Measurements from ENCODE around the gene GRAMD4. TPM values are rescaled to one million over a fixed set of nuclear protein-coding genes. Genes with fewer than 3 reads are reported as not detected.

The GRAMD4 gene
- total and polyA plus RNA-seq, 12 donors, result 29.3 to 143 (median 63.9) TPM

- no peak for TF ChIP-seq CTCF (IDR thresholded peaks at IDR 0.05)
Observed at GRCh38 chr22:46625843-46626349, 5.7 kb downstream of the GRAMD4 start.

GRCh38 chr22:46626356-46626755 is 6.2 kb downstream of the GRAMD4 start:
- 94 to 96% methylated on average over 23 of the region's 23 CpGs for WGBS, 2 donors
- H3K9me3 ChIP-seq, result no peaks in the 10 kb centered on the region
- ATAC-seq, result no peak
- no peak overlapping the region for H3K27ac ChIP-seq
- peaks cover 0 to 35% (median 11%) of the 10 kb centered on the region in 9 donors for H3K36me3 ChIP-seq
- intact Hi-C loops (cut with DNase I), result no loop called here
- H3K4me1 ChIP-seq, result peaks cover 6 to 55% (median 31%) of the 10 kb centered on the region in 9 donors
- no peaks in the 10 kb centered on the region for H3K27me3 ChIP-seq
- H3K4me3 ChIP-seq, result no peak overlapping the region
- TF ChIP-seq CTCF (IDR thresholded peaks at IDR 0.05), result no peak
- peak in 1 of 2 donors; percentile 12 for DNase-seq

More at GRCh38 chr22:46625843-46626349, 5.7 kb downstream of the GRAMD4 start:
- WGBS, 2 donors, result 94 to 96% methylated on average over 21 of the region's 21 CpGs
- no peaks in the 10 kb centered on the region for H3K27me3 ChIP-seq
- peaks cover 0 to 35% (median 11%) of the 10 kb centered on the region in 9 donors for H3K36me3 ChIP-seq
- H3K9me3 ChIP-seq, result no peaks in the 10 kb centered on the region
- peak in 1 of 2 donors; percentile 14 for DNase-seq
- intact Hi-C loops (cut with DNase I), result no loop called here
- H3K27ac ChIP-seq, result no peak overlapping the region
- H3K4me3 ChIP-seq, result no peak overlapping the region
- peaks cover 9 to 59% (median 35%) of the 10 kb centered on the region in 9 donors for H3K4me1 ChIP-seq
- no peak for ATAC-seq

- intact Hi-C loops (cut with DNase I), result no loop called here
- H3K9me3 ChIP-seq, result no peaks in the 10 kb centered on the region
- peaks cover 0 to 35% (median 11%) of the 10 kb centered on the region in 9 donors for H3K36me3 ChIP-seq
- no peak for TF ChIP-seq CTCF (IDR thresholded peaks at IDR 0.05)
- H3K27ac ChIP-seq, result no peak overlapping the region
- WGBS, 2 donors, result 82 to 91% methylated on average over 38 to 39 of the region's 39 CpGs
- ATAC-seq, result peak in 1 of 8 donors; percentile 12
- H3K27me3 ChIP-seq, result no peaks in the 10 kb centered on the region
- DNase-seq, result peak in 1 of 2 donors; percentile 13
- H3K4me3 ChIP-seq, result no peak overlapping the region
- peaks cover 6 to 47% (median 23%) of the 10 kb centered on the region in 9 donors for H3K4me1 ChIP-seq
Observed at GRCh38 chr22:46626911-46627805, 7.0 kb downstream of the GRAMD4 start.

- H3K4me3 ChIP-seq, result no peak overlapping the region
- H3K27me3 ChIP-seq, result no peaks in the 10 kb centered on the region
- ATAC-seq, result no peak
- H3K36me3 ChIP-seq, result peaks cover 0 to 35% (median 11%) of the 10 kb centered on the region in 9 donors
- 97 to 98% methylated on average over 31 of the region's 31 CpGs for WGBS, 2 donors
- H3K4me1 ChIP-seq, result peaks cover 6 to 39% (median 19%) of the 10 kb centered on the region in 9 donors
- no peak for DNase-seq
- no peak overlapping the region for H3K27ac ChIP-seq
- H3K9me3 ChIP-seq, result no peaks in the 10 kb centered on the region
- TF ChIP-seq CTCF (IDR thresholded peaks at IDR 0.05), result no peak
- intact Hi-C loops (cut with DNase I), result no loop called here
Observed at GRCh38 chr22:46627806-46628482, 7.8 kb downstream of the GRAMD4 start.
